Lung (tissue), 12 donors: ENCODE data around the gene ELAVL4. TPM values are rescaled to one million over a fixed set of nuclear protein-coding genes. Genes with fewer than 3 reads are reported as not detected.

Experiments used
- ATAC-seq: fragments of 200-7000 bp; cut with Tn5 transposase; one replicate; pipeline ENCODE4 v1.9.1; 2020; ENCODE audit warnings: moderate number of reproducible peaks; ENCODE audit not compliant: insufficient read depth, low FRiP score
- DNase-seq, 3 donors: peaks; one replicate each; pipeline ENCODE4 v3.0.0-alpha.2; 2013 to 2017
- H3K27ac ChIP-seq, 2 donors: one replicate each; pipeline ENCODE4 v1.5.1; 2013; ENCODE audit warnings: mild to moderate bottlenecking in 2 of 2, moderate library complexity in 2 of 2, control low read depth in 1 of 2, inconsistent platforms in 1 of 2, low read depth in 1 of 2, low read length in 1 of 2
- H3K27me3 ChIP-seq, 3 donors: one replicate each; pipeline ENCODE4 v1.5.1; 2013; ENCODE audit warnings: low read length in 2 of 3; ENCODE audit not compliant: control insufficient read depth in 3 of 3, insufficient read depth in 3 of 3
- H3K36me3 ChIP-seq, 4 donors: one replicate each; pipeline ENCODE4 v1.5.1; 2013; ENCODE audit warnings: low read length in 4 of 4, mild to moderate bottlenecking in 1 of 4, moderate library complexity in 1 of 4; ENCODE audit not compliant: control insufficient read depth in 4 of 4, insufficient read depth in 4 of 4
- H3K4me1 ChIP-seq, 5 donors: one replicate each; pipeline ENCODE4 v1.5.1; 2013; ENCODE audit warnings: low read length in 5 of 5, mild to moderate bottlenecking in 2 of 5, moderate library complexity in 1 of 5; ENCODE audit not compliant: control insufficient read depth in 5 of 5, insufficient read depth in 5 of 5
- H3K4me3 ChIP-seq: one replicate; pipeline ENCODE4 v1.5.1; 2013; ENCODE audit warnings: mild to moderate bottlenecking, control low read depth, moderate library complexity
- H3K9ac ChIP-seq, 2 donors: one replicate each; pipeline ENCODE4 v1.5.1; 2013; ENCODE audit warnings: low read length in 2 of 2, control low read depth in 1 of 2; ENCODE audit not compliant: insufficient read depth in 1 of 2
- H3K9me3 ChIP-seq, 4 donors: one replicate each; pipeline ENCODE4 v1.5.1; 2013; ENCODE audit warnings: low read length in 3 of 4, mild to moderate bottlenecking in 1 of 4, moderate library complexity in 1 of 4; ENCODE audit not compliant: control insufficient read depth in 4 of 4, insufficient read depth in 3 of 4
- CTCF ChIP-seq: IDR thresholded peaks from 2 replicates; pipeline ENCODE4 v1.5.1; 2012; ENCODE audit warnings: mild to moderate bottlenecking; ENCODE audit errors: control extremely low read depth, extremely low read depth
- WGBS, 2 donors: extraction: QIAGEN DNeasy Blood & Tissue Kit; methylation state at CpG; one replicate each; pipeline ENCODE4 v1.1.7; 2013; 5-methylcytosine and 5-hydroxymethylcytosine counted together
- polyA plus RNA-seq, 2 donors: library from polyadenylated mRNA; stranded (reverse); fragments of 200-250 nt; gene quantifications; one replicate each; pipeline ENCODE4 v1.2.1, GENCODE V29; 2013
- total RNA-seq, 2 donors: library from RNA; depleted of rRNA in 1 of 2; stranded (reverse); fragments of >200 nt in 1 of 2; gene quantifications; one replicate each; pipeline ENCODE4 v1.2.1, GENCODE V29; 2014 to 2021
- donor health status: control.
- donor health status: control.
- donor health status: Bipolar disorder and iron deficiency.
- donor health status: healthy.
- donor health status: DM: yes; HTN: yes; CAD: no.

ELAVL4 gene
- total and polyA plus RNA-seq, 4 donors, result 0.03 to 0.74 (median 0.30) TPM

GRCh38 chr1:50109647-50110075 lies 941 bp downstream of the ELAVL4 start:
- Histone ChIP-seq H3K4me1 (peaks cover 0 to 7% (median 0%) of the 10 kb centered on the region in 5 donors), H3K27ac (no peak overlapping the region), H3K9me3 (peaks cover 0 to 2% (median 0%) of the 10 kb centered on the region in 4 donors), H3K4me3 (no peak overlapping the region), H3K27me3 (peaks cover 0 to 23% (median 17%) of the 10 kb centered on the region in 3 donors), H3K9ac (no peak overlapping the region), H3K36me3 (no peaks in the 10 kb centered on the region)
- 11 to 17% methylated on average over 8 of the region's 8 CpGs for WGBS, 2 donors
- ATAC-seq, result no peak
- no peak for TF ChIP-seq CTCF
- peak; percentile 26 to 60 (median 37) for DNase-seq

GRCh38 chr1:50110151-50110550 lies 1.4 kb downstream of the ELAVL4 start:
- no peak for DNase-seq

GRCh38 chr1:50110656-50111055 lies 1.9 kb downstream of the ELAVL4 start:
- 6 to 9% methylated on average over 7 of the region's 7 CpGs for WGBS, 2 donors
- no peak for ATAC-seq

More at GRCh38 chr1:50110151-50110550, 1.4 kb downstream of the ELAVL4 start:
- Histone ChIP-seq H3K4me1 (peaks cover 0 to 7% (median 0%) of the 10 kb centered on the region in 5 donors), H3K9ac (no peak overlapping the region), H3K27me3 (peaks cover 0 to 23% (median 17%) of the 10 kb centered on the region in 3 donors), H3K4me3 (no peak overlapping the region), H3K36me3 (no peaks in the 10 kb centered on the region), H3K27ac (no peak overlapping the region), H3K9me3 (peaks cover 0 to 2% (median 0%) of the 10 kb centered on the region in 4 donors)
- WGBS, 2 donors, result 7 to 9% methylated on average over 9 of the region's 9 CpGs
- no peak for ATAC-seq
- no peak for TF ChIP-seq CTCF

More at GRCh38 chr1:50110656-50111055, 1.9 kb downstream of the ELAVL4 start:
- H3K4me3 ChIP-seq, result no peak overlapping the region
- peaks cover 0 to 2% (median 0%) of the 10 kb centered on the region in 4 donors for H3K9me3 ChIP-seq
- no peak for DNase-seq
- H3K36me3 ChIP-seq, result no peaks in the 10 kb centered on the region
- TF ChIP-seq CTCF, result no peak
- H3K4me1 ChIP-seq, result peaks cover 0 to 7% (median 0%) of the 10 kb centered on the region in 5 donors
- H3K27ac ChIP-seq, result no peak overlapping the region
- H3K27me3 ChIP-seq, result peaks cover 0 to 23% (median 19%) of the 10 kb centered on the region in 3 donors
- no peak overlapping the region for H3K9ac ChIP-seq
